ENCODE data around the gene FSTL4.

DNA sequence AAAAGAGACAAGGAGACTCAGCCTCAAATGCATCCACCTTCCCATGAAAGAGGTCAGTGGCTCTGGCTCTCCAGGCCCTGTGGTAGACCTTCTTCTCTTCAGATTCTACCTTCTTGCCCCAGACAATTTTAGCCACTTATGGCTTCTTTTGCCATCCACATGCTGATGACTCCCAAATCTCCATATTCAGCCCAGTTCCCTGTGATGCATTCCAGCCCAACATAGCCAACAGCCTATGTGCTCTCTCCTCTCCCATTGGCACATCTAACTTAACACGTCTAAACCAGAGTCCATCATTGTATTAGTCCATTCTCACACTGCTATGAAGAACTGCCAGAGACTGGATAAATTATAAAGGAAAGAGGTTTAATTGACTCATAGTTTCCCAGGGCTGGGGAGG is 108.8 kb downstream of the FSTL4 start:
- TF ChIP-seq, protein P1, sequence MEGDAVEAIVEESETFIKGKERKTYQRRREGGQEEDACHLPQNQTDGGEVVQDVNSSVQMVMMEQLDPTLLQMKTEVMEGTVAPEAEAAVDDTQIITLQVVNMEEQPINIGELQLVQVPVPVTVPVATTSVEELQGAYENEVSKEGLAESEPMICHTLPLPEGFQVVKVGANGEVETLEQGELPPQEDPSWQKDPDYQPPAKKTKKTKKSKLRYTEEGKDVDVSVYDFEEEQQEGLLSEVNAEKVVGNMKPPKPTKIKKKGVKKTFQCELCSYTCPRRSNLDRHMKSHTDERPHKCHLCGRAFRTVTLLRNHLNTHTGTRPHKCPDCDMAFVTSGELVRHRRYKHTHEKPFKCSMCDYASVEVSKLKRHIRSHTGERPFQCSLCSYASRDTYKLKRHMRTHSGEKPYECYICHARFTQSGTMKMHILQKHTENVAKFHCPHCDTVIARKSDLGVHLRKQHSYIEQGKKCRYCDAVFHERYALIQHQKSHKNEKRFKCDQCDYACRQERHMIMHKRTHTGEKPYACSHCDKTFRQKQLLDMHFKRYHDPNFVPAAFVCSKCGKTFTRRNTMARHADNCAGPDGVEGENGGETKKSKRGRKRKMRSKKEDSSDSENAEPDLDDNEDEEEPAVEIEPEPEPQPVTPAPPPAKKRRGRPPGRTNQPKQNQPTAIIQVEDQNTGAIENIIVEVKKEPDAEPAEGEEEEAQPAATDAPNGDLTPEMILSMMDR (IDR thresholded peaks at IDR 0.05; ENCODE audit: low read length), result no peak
- no peak for TF ChIP-seq EZH2phosphoT487 (IDR thresholded peaks at IDR 0.05; ENCODE audit: low read length)
